Measurements from ENCODE around the gene UROC1.

UROC1 gene

DNA sequence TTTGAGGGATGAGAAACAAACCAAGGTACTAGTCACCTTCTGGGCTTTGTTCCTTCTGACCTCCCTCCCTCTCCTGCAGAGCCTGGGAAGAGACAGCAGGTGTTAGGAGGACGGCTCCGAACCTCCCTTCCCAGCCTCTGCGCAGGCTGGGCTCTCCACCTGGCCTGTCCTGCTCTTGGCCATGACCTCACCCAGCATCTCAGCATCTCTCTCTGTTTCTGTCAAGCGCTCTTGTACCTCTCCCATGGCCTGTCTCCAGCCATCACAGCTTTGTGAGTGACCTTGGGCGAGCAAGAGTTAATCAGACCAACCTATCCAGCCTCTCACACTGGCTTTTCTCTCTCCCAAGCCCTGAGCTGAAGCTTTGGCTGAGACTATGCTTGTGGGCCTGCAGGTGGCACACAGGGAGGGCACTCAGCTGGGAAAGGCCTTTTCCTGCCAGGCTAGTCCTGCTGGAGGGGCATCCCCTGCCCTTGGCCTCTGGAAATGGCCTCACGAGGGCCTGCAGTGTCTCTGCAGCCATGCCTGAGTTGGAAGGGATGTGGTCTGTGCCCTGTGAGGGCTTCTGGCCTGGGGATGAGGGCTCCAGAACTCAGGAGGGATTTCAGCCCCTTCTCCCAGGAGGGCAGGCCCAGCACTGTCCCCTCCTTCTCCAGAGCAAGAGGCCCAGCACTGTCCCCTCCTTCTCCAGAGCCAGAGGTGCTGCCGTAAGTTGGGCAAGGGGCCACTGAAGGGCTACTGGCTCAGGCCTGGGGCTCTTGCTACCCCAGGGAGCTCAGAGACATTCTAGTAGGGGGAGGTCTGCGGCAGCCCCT is 8.5 kb upstream of the UROC1 start:
- POLR2A ChIA-PET: no interaction called here
- no peak for DNase-seq (ENCODE audit: extremely low spot score)
- TF ChIP-seq FOXK2 (IDR thresholded peaks at IDR 0.05): no peak
- TF ChIP-seq NFRKB (IDR thresholded peaks at IDR 0.05): no peak
- CTCF ChIA-PET: no interaction called here

DNA sequence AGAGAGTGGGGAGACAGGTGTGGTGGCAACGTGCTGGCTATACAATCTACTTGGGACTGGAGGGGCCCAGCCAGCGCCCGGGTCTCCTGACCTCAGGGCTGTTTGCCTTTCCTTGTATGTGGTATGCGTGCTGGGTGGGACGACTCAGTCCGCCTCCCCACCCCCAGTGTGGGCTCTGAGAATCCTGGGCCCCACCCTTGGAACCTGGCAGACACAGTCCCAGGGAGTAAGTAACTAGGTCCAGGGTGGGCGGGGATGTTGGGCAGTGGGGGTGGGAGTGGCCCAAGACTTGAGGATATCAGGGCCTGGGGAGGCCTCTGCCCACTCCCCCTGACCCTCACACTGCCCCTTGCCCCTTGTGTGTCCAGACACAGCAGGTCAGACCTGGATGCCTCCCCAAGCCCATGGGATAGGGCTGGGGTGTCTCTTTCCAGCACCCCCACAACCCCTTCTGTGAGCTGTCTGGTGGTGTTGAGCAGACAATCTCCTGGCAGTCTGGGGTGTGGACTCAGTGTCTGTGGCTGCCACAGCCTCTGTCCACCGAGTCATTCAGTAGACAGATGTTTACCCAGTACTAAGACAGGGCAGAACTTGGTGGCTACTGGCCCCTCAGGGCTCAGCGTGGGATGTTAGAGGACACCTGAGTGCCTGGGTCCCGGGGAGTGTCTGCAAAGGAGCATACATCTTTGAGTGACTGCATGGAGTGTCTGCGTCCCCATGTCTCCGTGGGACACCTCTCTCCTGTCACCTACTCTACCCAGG is 7.7 kb upstream of the UROC1 start:
- TF ChIP-seq HDGF (IDR thresholded peaks at IDR 0.05; ENCODE audit: borderline replicate concordance) (no peak), SUZ12 (IDR thresholded peaks at IDR 0.05) (no peak), TARDBP (IDR thresholded peaks at IDR 0.05) (no peak), FOXM1 (IDR thresholded peaks at IDR 0.05; ENCODE audit: borderline replicate concordance) (no peak), ARNT (IDR thresholded peaks at IDR 0.05) (no peak), ELF4 (IDR thresholded peaks at IDR 0.05) (no peak), SP1 (IDR thresholded peaks at IDR 0.05) (no peak), FOXK2 (IDR thresholded peaks at IDR 0.05) (no peak), PKNOX1 (IDR thresholded peaks at IDR 0.05) (no peak), FOXA1 (IDR thresholded peaks at IDR 0.05) (no peak)
- CTCF ChIA-PET: no interaction called here
- POLR2A ChIA-PET: no interaction called here
- DNase-seq (ENCODE audit: extremely low spot score): no peak

DNA sequence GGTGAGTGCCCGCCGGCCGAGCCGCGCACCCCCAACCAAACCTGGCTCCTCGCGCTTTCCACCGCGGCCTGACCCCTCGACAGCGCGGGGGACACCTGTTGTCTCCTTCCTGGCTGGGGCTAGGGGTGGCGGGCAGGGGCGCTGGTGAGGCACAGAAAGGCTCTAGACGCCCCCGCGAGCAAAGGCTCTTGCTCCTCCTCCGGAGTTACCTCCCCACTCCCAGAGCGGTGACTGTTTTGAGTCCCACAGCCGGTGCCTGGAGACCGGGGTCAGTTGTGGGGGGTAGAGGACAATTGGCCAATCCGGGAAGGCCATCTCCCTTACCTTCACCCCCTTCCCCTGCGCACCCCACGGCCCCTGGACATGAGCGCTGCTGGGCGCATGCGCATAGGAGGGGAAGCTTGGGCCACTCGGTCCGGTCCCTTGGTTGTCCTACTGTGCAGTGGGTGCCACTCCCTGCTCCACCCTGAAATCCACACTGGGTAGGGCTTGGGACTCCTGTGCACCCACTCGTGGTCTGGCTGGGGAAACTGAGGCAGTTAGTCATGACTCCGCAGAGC is 6.9 kb upstream of the UROC1 start:
- CTCF ChIA-PET: no interaction called here
- TF ChIP-seq TARDBP (IDR thresholded peaks at IDR 0.05) (no peak), PKNOX1 (IDR thresholded peaks at IDR 0.05) (no peak), ELF4 (IDR thresholded peaks at IDR 0.05) (no peak), FOXM1 (IDR thresholded peaks at IDR 0.05; ENCODE audit: borderline replicate concordance) (no peak), SUZ12 (IDR thresholded peaks at IDR 0.05) (no peak)
- no peak for DNase-seq (ENCODE audit: extremely low spot score)
- POLR2A ChIA-PET: no interaction called here

DNA sequence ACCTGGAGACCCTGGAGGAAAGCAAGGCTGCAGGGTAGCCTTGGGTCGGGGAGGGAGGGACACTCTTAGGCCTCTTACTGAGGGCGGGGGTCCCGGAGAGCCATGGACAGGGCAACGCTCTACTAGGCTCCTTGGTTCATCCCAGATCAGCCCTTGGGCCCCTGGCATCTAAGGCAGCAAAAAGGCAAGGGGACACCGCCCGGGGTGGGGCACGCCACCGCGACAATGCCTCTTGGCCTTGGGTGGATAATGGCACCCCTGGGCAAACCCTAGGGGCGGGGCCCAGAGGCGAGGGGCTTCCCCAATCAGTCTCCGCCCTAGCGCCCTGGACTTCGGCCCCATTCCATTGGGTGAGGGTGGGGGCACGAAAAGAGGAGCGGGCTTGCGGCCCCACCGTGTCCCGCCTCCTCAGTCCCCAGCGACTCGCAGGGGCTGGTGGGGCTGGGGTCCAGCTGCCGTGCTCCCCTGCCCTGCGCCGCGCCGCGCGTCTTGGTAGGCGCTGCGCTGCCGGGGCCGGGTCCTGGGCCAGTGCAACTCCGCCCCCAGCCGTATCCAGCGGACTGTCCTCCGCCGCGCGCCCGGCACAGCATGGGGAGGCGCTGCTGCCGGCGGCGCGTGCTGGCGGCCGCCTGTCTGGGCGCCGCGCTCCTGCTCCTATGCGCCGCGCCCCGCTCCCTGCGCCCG is 6.3 kb upstream of the UROC1 start, which contains the start of gene CHST13:
Gene CHST13 (plus strand): TSS at position 411 of the 684 bp plus-strand sequence. CDS start 178 bp downstream, at position 589.
- ChIA-PET CTCF (interaction anchor here (1.2 to 1.5 kb wide), 2 partner anchors 9 to 13 kb away, joined by 3 to 6 read pairs; no protein-coding TSS in a partner anchor), POLR2A (no interaction called here)
- DNase-seq (ENCODE audit: extremely low spot score): peak; percentile 71
- no peak for TF ChIP-seq TARDBP (IDR thresholded peaks at IDR 0.05)

- CTCF ChIA-PET: interaction anchor here (0.6 to 1.5 kb wide), 4 partner anchors 9 to 936 kb away, joined by 3 to 6 read pairs (median 3); no protein-coding TSS in a partner anchor
- peak; percentile 80 for DNase-seq (ENCODE audit: extremely low spot score)
- no peak for TF ChIP-seq ARNT (IDR thresholded peaks at IDR 0.05)
- TF ChIP-seq FOXA1 (IDR thresholded peaks at IDR 0.05): no peak
- no peak for TF ChIP-seq TARDBP (IDR thresholded peaks at IDR 0.05)
- no peak for TF ChIP-seq ELF4 (IDR thresholded peaks at IDR 0.05)
- TF ChIP-seq FOXM1 (IDR thresholded peaks at IDR 0.05; ENCODE audit: borderline replicate concordance): no peak
- no peak for TF ChIP-seq HDGF (IDR thresholded peaks at IDR 0.05; ENCODE audit: borderline replicate concordance)
- no peak for TF ChIP-seq CTBP1 (IDR thresholded peaks at IDR 0.05; ENCODE audit: borderline replicate concordance)
- TF ChIP-seq BHLHE40 (IDR thresholded peaks at IDR 0.05; ENCODE audit: borderline replicate concordance): no peak
- no peak for TF ChIP-seq L3MBTL2 (conservative IDR thresholded peaks at IDR 0.05)
- no peak for TF ChIP-seq SP1 (IDR thresholded peaks at IDR 0.05)
- no peak for TF ChIP-seq SUZ12 (IDR thresholded peaks at IDR 0.05)
- no peak for TF ChIP-seq FOXK2 (IDR thresholded peaks at IDR 0.05)
- TF ChIP-seq ZNF384 (IDR thresholded peaks at IDR 0.05): no peak
- no peak for TF ChIP-seq NFRKB (IDR thresholded peaks at IDR 0.05)
- no peak for TF ChIP-seq PKNOX1 (IDR thresholded peaks at IDR 0.05)
- no peak for TF ChIP-seq LEF1 (IDR thresholded peaks at IDR 0.05; ENCODE audit: borderline replicate concordance)
- POLR2A ChIA-PET: no interaction called here
Observed at GRCh38 chr3:126522363-126522788, 4.8 kb upstream of the UROC1 start.
